Fibroblast of the aortic adventitia (primary cell): ENCODE measurements around the gene ZBTB46. TPM values are rescaled to one million over a fixed set of nuclear protein-coding genes. Genes with fewer than 3 reads are reported as not detected.
"Not testable (repeated sequence)": the region's sequence is repeated elsewhere in the genome, so short reads cannot be mapped to it uniquely, and the experiment has no call there.

Experiments
- DNase-seq: peaks from one replicate; pipeline ENCODE4 v3.0.0-alpha.2; 2010; ENCODE audit warnings: low read depth
- H3K4me3 ChIP-seq: 2 replicates; pipeline ENCODE4 v1.5.1; 2011; ENCODE audit warnings: low read depth, mild to moderate bottlenecking, control low read depth, low read length, moderate library complexity
- total RNA-seq: library from RNA; depleted of rRNA; stranded (reverse); fragments of >200 nt; gene quantifications from 2 replicates; pipeline ENCODE4 v1.2.3, GENCODE V29; 2012; ENCODE audit warnings: low replicate concordance
- TF ChIP-seq, protein P1 (sequence below): IDR thresholded peaks from 2 replicates; pipeline ENCODE4 v1.5.1; 2011; ENCODE audit warnings: mild to moderate bottlenecking, low read length, control low read depth, inconsistent platforms; ENCODE audit not compliant: insufficient read depth

Gene ZBTB46, protein sequence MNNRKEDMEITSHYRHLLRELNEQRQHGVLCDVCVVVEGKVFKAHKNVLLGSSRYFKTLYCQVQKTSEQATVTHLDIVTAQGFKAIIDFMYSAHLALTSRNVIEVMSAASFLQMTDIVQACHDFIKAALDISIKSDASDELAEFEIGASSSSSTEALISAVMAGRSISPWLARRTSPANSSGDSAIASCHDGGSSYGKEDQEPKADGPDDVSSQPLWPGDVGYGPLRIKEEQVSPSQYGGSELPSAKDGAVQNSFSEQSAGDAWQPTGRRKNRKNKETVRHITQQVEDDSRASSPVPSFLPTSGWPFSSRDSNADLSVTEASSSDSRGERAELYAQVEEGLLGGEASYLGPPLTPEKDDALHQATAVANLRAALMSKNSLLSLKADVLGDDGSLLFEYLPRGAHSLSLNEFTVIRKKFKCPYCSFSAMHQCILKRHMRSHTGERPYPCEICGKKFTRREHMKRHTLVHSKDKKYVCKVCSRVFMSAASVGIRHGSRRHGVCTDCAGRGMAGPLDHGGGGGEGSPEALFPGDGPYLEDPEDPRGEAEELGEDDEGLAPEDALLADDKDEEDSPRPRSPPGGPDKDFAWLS
- total RNA-seq = 1.1 and 2.9 TPM in 2 replicates

GRCh38 chr20:63830841-63831588 lies at the start of gene ZBTB46:
ZBTB46 (minus strand) TSS chr20:63831264; CDS start chr20:63790757, 40,507 bp downstream.
- peak within 1 kb of the TSS; percentile 62 for H3K4me3 ChIP-seq
- TF ChIP-seq, protein P1, sequence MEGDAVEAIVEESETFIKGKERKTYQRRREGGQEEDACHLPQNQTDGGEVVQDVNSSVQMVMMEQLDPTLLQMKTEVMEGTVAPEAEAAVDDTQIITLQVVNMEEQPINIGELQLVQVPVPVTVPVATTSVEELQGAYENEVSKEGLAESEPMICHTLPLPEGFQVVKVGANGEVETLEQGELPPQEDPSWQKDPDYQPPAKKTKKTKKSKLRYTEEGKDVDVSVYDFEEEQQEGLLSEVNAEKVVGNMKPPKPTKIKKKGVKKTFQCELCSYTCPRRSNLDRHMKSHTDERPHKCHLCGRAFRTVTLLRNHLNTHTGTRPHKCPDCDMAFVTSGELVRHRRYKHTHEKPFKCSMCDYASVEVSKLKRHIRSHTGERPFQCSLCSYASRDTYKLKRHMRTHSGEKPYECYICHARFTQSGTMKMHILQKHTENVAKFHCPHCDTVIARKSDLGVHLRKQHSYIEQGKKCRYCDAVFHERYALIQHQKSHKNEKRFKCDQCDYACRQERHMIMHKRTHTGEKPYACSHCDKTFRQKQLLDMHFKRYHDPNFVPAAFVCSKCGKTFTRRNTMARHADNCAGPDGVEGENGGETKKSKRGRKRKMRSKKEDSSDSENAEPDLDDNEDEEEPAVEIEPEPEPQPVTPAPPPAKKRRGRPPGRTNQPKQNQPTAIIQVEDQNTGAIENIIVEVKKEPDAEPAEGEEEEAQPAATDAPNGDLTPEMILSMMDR = no peak
- DNase-seq = no peak

GRCh38 chr20:63878899-63879663 lies 48.0 kb upstream of the ZBTB46 start:
- no peak for DNase-seq
- no peak overlapping the region for H3K4me3 ChIP-seq
- TF ChIP-seq, protein P1 = no peak

DNA sequence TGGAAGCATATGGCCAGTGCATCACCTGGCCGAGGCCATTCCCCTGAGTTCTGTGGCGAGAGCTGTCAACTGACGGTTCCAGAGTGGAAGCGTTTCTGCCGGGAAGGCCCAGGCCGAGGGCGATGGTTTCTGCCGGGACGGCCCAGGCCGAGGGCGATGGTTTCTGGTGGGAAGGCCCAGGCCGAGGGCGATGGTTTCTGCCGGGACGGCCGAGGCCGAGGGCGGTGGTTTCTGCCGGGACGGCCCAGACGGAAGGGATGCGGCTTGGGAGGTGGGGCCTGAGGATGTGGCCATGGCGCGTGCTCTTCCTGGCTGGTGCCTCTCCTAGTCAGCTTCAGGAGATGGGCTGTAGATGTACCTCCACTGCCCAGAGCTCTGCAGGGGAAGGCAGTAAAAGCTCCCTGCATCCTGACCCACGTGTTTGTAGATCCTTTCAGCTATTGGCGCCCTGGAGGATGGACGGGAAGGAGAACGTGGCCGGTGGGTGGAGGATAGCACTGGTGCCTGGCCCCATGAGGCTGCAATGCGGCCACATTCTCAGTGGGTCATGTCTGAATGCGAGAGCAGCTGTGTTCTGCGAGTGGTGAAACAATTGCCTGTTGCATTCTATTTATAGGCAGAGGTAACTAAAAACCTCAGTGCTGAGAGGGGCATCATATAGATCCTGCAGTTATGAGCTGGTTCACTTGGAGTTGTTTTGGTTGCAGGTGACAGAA lies 46.8 kb upstream of the ZBTB46 start:
- no peak for DNase-seq
- H3K4me3 ChIP-seq = no peak overlapping the region
- TF ChIP-seq, protein P1 = no peak

GRCh38 chr20:63876489-63877036 lies 45.5 kb upstream of the ZBTB46 start:
- H3K4me3 ChIP-seq = no peak overlapping the region
- TF ChIP-seq, protein P1 = no peak
- DNase-seq = no peak

DNA sequence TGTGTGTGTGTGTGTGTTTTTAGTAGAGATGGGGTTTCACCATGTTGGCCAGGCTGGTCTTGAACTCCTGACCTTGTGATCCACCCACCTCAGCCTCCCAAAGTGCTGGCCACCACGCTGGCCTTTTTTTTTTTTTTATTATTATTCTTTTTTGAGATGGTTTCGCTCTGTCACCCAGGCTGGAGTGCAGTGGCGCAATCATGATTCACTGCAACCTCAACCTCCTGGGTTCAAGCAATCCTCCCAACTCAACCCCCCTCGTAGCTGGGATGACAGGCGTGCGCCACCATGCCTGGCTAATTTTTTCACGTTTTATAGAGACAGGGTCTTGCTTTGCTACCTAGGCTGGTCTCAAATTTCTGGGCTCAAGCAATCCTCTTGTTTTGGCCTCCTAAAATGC lies 43.2 kb upstream of the ZBTB46 start:
- not testable (repeated sequence) for DNase-seq, H3K4me3 ChIP-seq

DNA sequence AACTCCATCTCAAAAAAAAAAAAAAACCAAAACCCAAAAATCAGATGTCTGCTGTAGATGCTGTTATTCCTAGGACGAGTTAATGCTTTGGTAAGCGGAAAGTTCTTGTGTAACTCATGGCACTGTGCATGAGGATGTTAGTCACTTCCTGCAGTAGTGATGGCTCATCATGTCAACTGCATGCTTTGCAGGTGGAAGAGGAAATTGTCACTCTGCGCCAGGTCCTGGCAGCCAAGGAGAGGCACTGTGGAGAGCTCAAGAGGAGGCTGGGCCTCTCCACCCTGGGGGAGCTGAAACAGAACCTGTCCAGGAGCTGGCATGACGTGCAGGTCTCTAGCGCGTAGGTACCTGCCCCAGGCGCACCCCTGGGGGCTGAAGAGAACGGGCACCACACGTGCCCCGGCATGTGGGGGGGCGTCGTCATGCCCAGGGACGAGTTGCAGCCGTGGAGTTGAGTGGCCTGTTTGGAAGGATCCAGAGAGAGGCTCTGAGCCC lies 42.5 kb upstream of the ZBTB46 start:
- DNase-seq = peak; percentile 77
- H3K4me3 ChIP-seq = no peak overlapping the region
- TF ChIP-seq, protein P1 = no peak
